Measurements from ENCODE around the gene TEK.

The TEK gene

GRCh38 chr9:27165670-27166069 is 56.6 kb downstream of the TEK start:
- H3K27ac ChIP-seq: no peak overlapping the region

GRCh38 chr9:27168496-27168895 is 59.5 kb downstream of the TEK start:
- Histone ChIP-seq H3K4me3 (no peak overlapping the region), H3K27ac (no peak overlapping the region)

More at GRCh38 chr9:27165670-27166069, 56.6 kb downstream of the TEK start:
- no peak overlapping the region for H3K4me3 ChIP-seq

GRCh38 chr9:27168951-27169350 is 59.9 kb downstream of the TEK start:
- no peak overlapping the region for H3K4me3 ChIP-seq
- no peak overlapping the region for H3K27ac ChIP-seq

- Histone ChIP-seq H3K27ac (no peak overlapping the region), H3K4me3 (no peak overlapping the region)
Observed at GRCh38 chr9:27176971-27177370, 67.9 kb downstream of the TEK start.

DNA sequence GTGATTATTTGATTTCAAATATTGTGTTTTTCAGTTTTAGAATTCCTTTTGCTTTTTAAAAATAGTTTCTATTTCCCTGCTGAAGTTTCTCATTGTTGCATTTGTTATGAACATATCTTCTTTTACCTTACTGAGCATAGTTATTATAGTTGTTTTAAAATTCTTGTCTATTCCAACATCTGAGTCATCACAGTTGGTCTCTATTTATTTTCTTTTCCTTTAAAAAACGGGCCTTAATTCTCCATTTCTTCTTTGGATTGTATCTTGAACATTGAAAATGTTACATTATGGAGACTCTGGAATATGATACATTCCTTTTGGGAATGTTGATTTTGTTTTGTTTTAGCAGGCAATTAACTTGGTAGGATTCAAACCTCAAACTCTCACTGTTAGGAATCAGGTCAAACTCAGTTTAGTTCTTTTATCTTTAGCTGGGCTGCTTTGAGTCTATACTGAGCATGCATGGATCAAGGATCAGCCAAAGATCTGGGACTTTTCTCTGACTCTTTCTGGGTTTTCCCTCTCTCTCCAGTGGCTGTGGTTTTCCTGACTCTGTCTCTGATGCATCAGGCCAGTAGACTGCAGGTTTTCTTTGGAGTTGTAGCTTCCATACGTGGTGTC is 70.3 kb downstream of the TEK start:
- Histone ChIP-seq H3K4me3 (no peak overlapping the region), H3K27ac (no peak overlapping the region)

- Histone ChIP-seq H3K27ac (no peak overlapping the region), H3K4me3 (no peak overlapping the region)
Observed at GRCh38 chr9:27181381-27181780, 72.4 kb downstream of the TEK start.

DNA sequence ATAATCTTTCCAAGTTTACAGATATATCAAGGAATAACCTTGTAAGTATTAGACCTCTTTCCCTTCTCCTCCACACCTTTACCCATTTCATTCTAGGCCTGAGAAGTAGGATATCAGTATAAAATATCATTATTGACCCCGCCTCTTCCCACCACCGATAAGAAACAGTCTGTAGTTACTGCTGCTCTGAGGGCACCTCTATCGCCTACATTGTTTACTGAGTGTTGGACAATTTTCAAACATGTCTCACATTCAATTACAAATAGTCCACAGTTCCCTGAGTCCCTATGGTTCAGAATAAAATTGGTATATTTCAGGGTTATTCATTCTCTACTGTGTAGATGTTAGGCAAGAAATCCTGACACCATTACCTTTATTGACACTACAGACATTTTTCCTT is 73.4 kb downstream of the TEK start:
- no peak overlapping the region for H3K27ac ChIP-seq
- H3K4me3 ChIP-seq: no peak overlapping the region

- Histone ChIP-seq H3K4me3 (no peak overlapping the region), H3K27ac (no peak overlapping the region)
Observed at GRCh38 chr9:27183131-27183530, 74.1 kb downstream of the TEK start.

DNA sequence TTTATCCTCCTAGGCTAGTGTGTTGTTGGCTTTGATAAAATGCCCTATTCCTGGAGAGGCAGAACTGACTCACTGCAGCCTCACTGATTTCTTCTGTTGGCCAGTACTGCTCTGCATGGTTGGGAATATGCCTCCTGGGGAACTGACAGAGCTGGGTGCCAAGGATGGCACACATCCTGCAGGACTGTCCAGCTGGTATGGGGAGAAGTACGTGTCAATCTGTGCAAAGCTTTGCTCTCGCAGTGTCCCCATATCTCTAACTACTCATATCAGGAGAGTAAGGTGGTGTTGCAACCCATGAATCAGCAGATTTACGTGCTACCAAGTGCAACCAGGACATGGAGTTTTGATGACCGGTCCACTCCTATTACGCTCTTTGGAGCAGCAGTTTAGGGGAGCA is 74.7 kb downstream of the TEK start:
- Histone ChIP-seq H3K27ac (no peak overlapping the region), H3K4me3 (no peak overlapping the region)

GRCh38 chr9:27184556-27185351 is 75.7 kb downstream of the TEK start:
- H3K4me3 ChIP-seq: no peak overlapping the region
- H3K27ac ChIP-seq: no peak overlapping the region

DNA sequence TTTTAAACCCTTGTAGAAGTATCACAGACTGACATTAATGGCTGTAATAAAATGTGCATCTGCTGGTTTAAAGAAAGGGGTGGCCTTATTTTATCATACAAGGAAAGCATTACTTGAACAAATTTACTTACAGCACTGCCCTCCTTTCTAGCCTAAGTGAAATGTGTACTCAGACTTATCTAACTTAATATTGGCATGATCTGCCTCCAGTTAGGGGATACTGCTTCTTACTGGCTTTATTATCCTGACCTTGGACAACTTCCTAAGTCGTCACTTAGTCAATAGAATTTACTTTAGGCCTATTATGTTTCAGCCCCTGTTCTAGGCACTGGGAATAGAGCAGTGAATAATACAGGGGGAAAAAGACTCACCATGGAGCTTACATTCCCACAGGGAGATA is 79.4 kb downstream of the TEK start:
- H3K4me3 ChIP-seq: no peak overlapping the region
- no peak overlapping the region for H3K27ac ChIP-seq

DNA sequence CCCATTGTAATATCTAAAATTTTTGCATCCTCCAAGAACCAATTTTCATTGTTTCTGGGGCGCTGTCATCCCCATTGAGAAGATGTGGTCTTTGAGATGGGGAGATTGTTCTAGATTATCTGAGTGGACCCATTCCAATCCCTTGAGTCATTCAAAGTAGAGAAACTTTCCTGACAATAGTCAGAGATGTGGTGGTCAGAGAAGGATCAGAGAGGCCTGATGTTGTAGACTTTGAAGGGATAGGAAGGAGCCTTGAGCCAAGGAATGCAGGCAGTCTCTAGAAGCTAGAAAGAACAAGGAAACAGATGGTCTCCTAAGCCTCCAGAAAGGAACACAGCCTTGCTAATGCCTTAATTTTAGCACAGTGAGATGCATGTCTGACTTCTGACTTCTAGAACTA is 80.4 kb downstream of the TEK start:
- Histone ChIP-seq H3K27ac (no peak overlapping the region), H3K4me3 (no peak overlapping the region)

DNA sequence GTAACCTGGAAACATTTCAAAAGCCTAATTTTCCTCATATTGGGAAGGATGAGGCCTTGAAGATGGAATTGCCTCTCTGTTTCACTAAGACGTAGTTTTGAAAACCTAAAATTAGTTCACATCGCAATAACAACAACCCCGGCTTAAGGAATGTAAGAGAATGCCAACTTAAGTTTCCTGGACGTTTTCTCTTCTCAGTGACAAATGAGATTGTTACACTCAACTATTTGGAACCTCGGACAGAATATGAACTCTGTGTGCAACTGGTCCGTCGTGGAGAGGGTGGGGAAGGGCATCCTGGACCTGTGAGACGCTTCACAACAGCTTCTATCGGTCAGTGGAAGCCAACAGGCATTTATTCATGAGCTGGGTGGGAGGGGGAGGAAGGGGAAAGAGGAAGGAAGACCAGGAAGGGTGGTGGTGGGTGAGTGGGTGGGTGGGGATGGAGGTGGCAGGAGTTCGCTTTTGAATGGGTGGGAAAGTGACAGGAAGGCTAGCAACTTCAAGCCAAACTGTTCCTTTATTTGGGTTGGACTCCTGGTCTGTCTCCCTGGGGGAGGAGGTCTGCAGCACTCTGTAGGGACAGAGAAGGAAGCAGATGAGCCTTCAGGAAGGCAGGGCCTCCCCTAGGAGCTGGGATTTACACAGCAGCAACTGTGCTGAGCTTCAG is 83.4 kb downstream of the TEK start:
- H3K27ac ChIP-seq: no peak overlapping the region

GRCh38 chr9:27193886-27194285 is 84.9 kb downstream of the TEK start:
- Histone ChIP-seq H3K27ac (no peak overlapping the region), H3K4me3 (no peak overlapping the region)

More for the DNA sequence above, 83.4 kb downstream of the TEK start:
- no peak overlapping the region for H3K4me3 ChIP-seq

DNA sequence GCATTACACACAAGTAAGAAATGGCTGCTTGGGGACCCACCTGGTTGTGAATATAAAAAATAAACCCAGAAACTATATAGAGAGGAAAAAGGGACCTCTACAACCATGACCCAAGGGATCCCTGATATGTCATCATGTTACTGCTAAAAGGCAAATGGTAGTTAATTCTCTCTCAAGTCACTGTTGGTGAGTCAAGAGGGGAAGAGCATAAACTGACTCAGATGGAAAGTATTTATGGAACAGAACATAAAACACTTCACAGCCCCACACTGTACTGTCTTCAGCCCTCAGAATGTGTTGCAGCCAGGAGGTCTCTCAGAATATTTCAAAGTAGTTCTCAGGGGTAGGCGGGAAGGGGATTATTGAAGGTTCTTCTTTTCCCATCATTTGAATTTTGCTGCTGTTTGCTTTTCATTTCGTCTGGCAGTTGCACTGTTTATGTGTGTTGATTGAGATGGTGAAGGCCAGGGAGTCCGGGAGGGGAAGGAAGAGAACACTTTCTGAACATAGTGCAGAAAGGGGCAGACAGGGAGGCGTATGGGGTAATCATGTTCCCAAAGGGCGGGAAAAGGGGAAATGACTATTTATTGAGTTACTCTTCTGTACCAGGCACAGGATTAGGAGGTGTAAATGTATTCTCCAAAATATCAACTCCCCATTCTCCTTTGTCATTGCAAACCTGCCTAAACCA is 85.5 kb downstream of the TEK start:
- H3K27ac ChIP-seq: peak overlapping the region in 4 of 21 experiments; percentile 2 to 45 (median 29)
- no peak overlapping the region for H3K4me3 ChIP-seq

- peak overlapping the region in 3 of 21 experiments; percentile 2 to 45 (median 34) for H3K27ac ChIP-seq
Observed at GRCh38 chr9:27195191-27195590, 86.2 kb downstream of the TEK start.

GRCh38 chr9:27196383-27196782 is 87.4 kb downstream of the TEK start:
- no peak overlapping the region for H3K4me3 ChIP-seq
- no peak overlapping the region for H3K27ac ChIP-seq

More at GRCh38 chr9:27195191-27195590, 86.2 kb downstream of the TEK start:
- no peak overlapping the region for H3K4me3 ChIP-seq

- Histone ChIP-seq H3K4me3 (no peak overlapping the region), H3K27ac (no peak overlapping the region)
Observed at GRCh38 chr9:27198190-27198589, 89.2 kb downstream of the TEK start.

DNA sequence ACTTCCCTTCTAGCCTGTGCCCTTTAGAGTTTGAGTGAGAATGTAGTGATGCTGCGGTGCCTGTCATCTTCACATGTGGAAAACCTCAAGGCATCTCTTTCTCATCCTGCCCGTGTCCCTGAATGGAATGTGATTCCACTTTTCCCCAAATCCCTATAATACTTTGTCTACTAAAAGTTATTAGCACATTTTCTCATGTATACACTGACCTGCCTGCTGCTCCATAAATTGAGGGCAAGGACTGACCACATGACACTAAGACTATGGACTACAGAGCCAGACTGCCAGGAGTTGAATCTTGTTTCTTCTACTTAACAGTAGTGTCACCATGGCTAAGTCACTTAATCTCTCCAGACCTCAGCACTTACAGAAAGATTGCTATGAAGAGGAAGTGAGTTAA is 93.0 kb downstream of the TEK start:
- no peak overlapping the region for H3K4me3 ChIP-seq
- no peak overlapping the region for H3K27ac ChIP-seq

DNA sequence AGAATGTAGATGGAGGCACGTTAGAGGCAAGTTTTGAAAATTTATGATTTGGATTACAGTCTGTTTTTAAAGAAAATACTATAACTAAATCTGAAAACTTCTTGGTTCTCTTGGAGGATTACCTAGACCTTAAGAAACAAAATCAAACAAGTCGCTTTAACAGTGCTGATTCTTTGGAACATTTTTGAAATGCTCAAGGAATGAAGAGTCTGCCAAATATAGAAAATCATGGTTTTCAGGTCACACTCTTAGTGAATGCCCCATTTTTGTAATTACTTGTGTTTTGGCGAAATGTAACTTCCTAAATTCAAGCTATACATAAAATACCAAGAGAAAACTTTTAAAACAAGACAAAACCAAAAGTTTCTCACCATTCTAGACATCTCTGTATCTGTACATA is 94.8 kb downstream of the TEK start:
- Histone ChIP-seq H3K4me3 (no peak overlapping the region), H3K27ac (no peak overlapping the region)
